ENCODE data around the gene SMYD3.

Gene SMYD3

DNA sequence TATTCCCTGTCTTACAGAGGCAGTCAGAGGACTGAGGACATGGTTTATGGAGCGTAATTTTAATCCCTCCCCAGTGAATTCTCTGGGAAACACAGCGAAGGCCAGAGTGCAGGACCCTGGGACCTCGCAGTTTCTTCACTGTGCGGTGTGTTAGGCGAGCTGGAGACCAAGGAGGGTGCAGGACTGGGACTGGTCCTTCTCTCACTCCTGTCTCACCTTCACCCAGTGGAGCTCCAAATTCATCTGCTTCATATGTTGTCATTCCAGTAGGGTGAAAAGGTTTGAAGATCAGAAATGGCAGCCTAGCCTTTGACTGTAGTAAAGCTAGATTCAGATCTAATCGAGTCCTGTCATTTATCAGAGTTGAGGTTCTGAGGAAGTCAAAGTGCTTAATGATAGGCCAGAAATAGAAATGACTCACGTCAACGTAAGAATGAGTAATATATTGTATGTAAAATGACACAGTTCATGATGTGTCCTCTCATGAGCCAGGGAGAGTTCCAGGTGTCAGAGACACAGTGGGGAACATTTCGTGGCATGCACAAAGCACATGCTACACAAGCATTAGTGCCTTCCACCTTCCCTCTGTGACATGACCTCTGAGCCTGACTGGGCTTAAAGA, 647.5 kb downstream of the SMYD3 start:
- peak; percentile 78 to 88 for ATAC-seq

DNA sequence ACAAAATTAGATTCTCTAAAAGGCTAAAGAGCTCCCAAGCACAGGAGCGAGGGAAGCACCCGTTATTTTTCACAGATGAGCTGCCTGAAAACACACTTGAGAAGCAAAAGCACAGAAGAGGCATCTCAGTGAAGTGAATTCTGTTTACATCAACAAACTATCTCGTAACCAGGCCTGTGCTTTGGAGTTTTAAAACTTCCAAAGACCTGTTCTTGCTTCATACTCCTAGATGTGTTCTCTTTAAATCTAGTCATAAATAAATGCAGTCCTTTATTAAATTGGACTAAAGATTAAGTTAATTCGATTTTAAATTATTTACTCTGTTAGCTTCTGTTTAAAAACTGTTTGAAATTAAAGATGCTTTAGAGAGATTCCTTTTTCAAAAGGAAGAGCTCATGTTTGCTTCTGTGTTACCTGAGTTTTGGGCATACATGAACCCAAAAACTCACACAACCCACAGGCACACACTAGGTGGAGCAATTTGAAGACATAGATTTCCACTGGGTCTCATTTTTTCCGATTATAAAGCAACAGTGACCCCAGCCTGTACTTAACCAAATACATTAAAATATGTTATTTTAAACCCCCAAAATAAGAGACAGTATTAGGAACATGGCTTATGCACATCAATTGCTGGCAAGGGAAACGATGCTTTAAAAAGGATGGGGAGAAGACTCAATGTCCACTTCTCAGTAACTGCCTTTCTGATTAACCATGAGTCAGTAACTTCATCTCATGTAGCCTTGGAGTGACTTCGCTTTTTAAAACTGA, 648.2 kb downstream of the SMYD3 start:
- ATAC-seq: no peak

DNA sequence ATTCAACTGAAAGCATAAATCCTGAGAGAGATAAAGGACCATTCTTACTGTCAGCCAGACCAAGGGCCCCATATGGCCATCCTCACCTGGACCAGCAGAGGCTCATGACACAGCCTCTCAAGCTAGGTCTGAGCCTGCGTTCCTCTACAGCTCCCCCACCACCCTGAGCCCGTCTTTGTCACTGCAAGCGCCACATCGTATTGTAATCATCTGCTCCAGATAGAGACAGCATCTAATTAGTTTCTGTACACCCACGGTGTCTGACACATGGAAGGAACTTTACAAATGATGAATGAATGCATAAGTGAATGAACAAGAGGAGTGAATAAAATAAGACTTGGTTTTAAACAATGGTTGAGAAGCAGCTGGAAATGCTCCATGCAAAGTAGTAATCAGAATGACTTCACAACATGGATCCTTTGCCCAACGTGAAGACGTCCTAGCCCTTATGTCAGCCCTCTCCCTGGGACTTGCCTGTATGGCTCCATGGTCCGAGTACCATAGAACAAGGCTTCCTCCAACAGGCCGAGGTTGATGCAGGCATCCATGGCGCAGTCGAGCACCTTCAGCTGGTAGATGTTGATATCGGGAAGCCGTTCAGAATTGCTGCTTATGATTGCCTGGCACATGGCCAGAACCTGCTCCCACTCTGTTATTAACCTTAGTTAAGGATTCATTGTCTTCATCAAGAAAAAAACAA, 648.9 kb downstream of the SMYD3 start:
- no peak for ATAC-seq

DNA sequence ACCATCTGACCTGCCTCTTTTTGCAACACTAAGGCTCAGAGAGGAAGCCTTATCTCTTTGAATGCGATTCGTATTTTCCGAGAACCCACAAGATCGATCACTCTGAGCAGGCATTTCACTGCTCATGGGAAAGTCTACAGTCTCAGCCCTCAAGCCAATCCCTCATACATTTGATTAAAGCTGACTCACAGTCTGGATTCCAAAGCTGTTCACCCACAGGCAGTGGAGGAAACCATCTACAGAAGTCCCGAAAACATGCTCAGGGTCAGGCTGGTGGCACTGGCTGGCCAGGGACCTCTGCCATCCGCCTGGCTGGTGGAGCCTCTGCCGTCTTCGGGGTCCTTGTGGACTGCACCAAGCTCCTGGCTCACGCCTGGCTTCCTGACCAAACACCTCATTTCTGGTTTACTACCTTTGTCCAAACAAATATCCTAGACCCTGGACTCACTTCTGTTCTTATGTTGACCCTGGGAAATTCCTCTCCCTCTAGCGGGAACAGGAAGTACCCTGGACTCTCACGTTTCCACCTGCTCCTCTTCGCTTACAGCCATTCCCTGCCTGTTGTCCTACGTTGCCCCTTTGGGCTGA, 650.0 kb downstream of the SMYD3 start:
- ATAC-seq: no peak

DNA sequence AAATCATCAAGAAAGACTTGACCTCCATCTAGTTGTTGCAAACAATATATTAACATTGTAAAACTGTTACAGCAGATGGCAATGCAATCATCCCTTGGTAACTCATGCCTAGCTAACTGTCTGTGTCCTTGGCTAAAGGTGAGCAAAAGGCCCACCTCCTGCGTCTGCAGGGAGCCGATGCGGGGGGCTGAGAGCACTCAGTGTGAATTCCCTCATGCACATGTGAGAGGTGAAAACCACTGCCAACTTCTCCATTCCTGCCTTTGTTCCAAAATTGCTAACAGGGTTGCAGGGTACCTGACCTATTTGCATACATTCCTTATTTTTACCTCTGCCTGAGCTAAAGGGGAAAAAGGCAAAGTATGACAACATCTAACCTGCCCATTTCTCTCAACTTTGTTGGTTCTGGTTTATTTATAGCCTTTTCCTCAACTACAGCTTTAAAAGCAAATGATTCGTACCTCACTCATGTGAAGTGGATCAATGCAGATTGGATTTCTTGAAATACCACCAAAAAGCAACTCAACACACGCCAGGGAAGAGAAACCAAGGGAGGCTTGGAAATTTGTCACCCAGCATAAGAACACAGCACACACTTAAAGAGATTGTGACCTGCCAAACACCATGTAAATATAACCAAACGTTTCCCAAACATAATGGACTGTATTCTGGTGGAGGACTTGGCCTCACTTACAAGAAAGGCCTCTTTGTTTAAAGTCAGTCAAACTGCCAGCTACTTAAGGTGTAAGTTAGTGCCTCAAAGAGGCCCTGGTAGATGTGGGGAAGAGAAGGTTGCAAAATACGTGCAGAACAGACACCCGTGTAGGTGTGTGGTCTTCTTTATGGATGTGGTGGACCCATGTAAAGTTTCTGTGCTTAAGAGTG, 651.0 kb downstream of the SMYD3 start:
- ATAC-seq: no peak

DNA sequence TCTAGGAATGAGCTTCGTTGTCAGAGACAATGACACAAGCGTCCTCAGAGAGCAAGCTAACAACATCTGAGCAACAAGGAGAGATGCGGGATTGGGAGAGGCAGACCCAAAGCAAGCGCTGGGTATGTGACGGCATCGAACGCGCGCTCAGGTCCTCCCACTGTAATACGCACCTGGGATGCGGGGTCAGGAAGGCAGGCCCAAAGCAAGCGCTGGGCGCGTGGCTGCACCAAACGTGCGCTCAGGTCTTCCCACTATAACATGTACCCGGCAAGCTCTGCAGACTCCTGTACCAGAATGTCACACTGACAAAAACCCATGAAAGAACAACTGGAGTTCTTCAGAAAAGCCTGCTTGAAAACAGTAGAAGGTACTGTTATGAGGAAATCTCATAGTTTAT, 653.8 kb downstream of the SMYD3 start:
- no peak for ATAC-seq

DNA sequence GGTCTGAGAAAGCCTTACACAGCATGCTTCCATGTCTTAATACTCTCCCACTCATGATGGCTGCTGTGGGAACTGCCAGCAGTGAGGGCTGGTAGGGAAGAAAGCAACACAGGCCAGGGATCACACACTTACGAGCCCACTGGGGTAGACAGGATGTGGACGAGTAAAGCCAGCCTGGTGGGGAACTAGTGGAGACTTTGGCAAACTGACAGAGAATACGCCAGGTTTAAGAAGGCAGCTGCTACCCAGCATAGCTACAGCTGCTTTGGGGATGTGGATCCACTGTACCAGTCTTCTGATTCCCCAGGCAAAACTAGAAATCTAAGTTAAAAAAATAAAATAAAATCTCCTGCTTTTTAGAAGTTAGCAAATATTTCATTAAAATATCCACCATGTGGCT, 664.0 kb downstream of the SMYD3 start:
- no peak for ATAC-seq

DNA sequence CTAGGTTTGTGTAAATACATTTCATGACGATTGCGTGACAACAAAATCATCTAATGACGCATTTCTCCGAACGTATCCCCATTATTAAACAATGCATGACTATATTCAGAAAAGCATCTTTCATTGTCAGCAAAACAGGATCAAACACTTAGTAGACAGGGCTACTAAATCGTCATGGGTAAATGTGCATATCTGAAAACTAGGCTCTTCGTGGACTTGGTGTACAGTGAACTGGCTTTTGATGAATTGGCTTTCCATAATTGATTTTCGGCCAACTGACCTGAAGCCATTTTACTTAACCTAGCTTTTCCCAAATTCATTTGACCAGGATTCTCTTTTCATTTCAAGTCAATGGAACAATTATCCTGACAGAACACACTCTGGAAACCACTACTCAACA, 665.0 kb downstream of the SMYD3 start:
- no peak for ATAC-seq

DNA sequence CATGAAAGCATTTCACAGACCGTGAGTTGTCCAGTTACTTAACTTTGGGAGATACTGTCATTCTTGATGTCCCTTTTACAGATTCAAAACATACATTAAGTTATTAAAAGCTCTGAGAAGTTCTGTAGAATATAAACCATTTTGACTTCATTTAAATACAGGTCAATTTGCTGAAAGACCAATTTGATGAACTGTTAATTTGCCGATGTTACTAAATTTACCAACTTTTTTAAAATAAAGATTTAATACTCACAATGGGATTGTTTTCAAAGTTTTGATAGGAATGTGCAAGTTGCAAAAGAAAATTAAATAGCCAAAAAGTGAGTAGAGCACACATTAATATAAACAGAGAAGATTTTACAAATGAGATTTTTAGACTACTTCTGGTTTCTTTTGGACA, 666.1 kb downstream of the SMYD3 start:
- ATAC-seq: no peak

DNA sequence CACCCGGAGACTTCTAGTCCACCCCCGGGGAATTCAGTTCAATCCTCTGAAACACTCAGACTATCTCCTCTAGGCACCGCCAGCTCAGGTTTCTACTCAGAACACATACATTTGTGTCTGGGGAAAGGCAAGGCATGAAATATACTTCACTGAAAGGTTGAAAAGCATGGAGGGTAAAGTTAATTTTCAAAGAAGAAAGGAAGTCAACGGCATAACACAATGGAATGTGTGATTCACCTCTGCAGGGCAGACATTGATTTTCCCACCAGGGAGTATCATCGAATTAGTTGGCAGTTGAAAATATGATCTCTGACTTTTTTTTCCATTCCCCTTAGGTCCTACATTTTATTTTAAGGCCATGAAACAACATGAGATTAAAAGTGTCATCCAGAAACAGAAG, 669.4 kb downstream of the SMYD3 start:
- ATAC-seq: no peak

DNA sequence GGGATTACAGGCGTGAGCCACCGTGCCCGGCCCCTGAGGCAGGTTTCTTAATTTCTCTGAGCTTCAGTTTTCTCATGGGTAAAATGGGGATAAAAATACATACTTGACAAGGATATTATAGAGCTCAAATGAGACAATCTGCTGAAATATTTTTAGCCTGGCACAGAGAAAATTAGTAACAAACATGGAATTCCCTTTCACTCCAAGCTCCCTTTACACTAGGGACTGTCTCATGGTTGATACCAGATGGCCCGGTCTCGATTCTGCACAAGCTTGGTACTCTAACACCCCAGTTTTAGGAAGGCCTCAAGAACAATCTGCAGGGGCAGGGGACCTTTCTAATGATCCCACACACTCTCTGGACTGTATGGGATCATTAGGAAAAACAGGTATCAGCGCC, 671.7 kb downstream of the SMYD3 start:
- no peak for ATAC-seq

DNA sequence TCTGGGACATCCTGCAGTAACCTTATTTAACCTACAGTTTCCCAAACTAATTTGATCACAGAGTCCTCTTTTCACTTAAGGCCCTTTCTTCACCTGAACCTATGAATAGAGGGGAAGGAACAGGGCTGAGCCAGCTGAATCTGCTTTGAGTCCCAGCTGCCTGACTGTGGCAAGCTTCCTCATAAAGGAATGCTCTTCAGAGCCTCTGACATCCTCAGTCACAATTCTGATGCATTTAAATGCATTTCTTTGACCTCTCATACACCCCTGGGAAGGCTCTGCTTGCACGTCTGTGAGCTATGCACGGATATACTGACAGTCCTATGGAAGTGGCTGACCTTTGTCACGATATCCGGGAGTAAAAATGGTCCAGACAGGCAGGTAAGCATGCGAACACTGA, 673.1 kb downstream of the SMYD3 start:
- ATAC-seq: no peak

DNA sequence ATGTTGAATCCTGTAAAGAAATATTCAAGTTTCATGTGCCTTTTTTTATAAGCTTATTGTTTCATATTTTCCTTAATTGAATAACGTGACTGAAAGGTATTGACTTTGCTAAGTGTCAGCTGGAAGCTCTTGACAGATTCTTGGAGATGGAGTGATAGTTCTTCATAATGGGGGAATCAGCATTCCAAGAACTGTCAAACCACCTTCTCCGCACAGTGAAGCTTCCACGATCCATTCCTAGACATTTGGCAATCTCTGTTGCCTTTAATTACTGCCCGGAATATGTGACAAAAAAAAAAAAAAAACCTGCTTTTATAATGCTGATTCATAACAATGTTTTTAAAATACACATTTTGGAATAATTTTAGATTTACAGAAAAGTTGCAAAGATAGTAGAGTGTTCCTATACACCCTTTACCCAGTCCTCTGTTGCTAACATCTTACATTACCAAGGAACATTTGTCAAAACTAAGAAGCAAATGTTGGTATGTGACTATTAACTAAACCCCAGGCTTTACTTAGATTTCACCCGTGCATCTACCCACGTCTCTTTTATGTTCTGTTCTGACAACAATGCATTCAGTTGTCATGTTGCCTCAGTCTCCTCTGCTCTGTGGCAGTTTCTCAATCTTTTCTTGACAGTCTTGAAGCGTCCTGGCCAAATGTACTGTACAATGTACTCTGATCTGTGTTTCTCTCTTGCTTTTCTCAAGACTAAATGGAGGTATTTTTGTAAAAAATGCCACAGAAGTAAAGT, 674.1 kb downstream of the SMYD3 start:
- ATAC-seq: no peak

DNA sequence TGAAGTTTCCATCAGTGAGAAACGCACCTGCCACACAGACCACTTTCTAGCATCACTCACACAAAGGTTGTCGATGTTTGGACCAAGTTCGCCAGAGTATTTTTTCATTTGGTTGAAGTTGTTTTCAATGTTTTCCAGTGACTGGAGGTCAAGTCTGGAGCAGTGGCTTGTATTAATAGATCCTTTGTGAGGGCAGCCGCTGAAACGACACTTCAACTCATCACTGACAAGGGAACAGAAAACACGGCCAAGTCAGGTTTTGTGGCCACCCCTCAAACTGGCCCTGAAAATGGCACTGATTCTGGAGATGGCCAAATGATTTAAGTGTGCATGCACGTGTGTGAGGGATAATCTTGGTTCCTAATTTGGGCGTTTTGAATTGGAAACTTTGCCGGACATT, 675.6 kb downstream of the SMYD3 start:
- ATAC-seq: no peak

DNA sequence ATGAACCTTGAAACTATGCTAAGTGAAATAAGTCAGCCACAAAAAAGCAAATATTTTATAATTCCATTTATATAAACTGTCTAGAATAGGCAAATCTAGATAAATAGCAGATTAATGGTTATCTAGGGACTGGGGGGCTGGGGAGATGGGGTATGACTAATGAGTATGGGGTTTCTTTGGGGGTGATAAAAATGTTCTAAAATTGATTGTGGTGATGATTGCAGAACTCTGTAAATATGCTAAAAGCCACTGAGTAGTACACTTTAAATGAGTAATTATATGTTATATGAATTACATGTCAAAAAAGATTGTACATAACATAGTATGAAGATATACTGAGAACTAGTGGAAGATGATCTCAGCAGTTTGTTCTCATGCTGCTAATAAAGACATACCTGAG, 677.3 kb downstream of the SMYD3 start:
- no peak for ATAC-seq

DNA sequence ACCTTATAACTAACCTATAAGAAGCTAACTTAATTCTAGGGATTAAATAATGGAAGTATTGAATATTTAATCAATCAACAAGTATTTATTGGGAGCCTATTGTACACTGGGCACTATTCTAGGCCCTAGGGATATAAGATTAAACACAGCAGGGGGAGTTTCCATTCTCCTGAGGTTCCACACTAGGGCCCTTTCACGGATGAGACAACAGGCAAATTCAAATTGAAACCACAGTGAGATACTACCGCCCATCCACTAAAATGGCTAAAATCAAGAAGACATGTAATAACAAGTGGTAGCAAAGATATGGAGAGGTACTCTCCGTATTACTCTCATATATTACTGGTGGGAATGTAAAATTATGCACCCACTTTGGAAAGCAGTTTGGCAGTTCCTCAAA, 677.9 kb downstream of the SMYD3 start:
- no peak for ATAC-seq

DNA sequence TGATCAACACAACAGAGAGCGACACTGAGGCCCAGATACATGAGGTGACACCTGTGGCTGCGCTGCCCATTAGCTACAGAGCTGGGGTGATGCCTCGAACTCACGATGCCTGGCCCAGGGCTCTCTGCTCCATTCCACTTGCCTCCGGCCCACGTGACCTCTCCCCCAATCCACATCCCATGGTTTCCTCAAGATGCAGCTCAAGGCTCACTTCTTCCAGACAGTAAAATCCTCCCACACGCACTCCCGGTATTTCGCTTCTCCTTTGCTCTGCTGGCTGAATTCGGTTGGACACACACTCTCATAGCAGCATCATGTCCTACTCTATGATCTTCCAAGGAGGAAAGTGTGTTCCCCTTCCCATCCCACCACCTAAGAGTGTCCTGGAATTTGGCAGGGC, 679.8 kb downstream of the SMYD3 start:
- no peak for ATAC-seq

DNA sequence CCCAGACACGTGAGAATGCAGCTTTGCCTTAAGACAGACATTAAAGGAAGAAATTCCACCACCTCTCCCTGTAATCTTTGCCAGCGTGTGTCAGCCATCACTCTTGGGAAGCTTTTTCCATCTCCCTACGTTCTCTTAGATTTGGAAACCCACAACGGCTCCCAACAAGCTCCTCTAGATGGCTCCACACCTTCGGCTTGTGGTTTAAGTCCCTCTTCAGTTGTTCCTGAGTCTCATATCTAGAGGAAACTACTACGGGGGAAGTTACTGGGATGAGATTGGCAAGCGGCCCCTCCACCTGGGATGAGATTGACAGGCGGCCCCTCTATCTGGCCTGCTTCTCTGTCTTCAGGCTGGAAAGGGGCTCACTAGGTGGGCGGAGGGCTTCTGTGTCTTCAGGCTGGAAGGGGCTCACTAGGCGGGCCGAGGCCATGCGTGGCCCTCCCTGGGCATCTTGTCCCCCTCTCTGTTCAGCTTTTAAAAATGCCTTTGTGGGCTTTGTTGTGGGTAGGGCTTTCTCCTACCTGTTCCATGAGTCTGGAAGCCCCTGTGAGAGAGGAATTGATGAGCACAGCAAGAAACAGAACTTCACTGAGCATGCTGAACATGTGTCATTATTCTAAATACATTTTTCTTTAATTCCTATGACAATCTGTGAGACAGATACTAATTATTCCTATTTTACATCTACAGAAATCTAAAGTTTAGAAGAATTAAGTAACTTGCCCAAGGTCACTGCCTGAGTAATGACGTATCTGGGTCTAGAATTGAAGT, 681.8 kb downstream of the SMYD3 start:
- ATAC-seq: no peak

DNA sequence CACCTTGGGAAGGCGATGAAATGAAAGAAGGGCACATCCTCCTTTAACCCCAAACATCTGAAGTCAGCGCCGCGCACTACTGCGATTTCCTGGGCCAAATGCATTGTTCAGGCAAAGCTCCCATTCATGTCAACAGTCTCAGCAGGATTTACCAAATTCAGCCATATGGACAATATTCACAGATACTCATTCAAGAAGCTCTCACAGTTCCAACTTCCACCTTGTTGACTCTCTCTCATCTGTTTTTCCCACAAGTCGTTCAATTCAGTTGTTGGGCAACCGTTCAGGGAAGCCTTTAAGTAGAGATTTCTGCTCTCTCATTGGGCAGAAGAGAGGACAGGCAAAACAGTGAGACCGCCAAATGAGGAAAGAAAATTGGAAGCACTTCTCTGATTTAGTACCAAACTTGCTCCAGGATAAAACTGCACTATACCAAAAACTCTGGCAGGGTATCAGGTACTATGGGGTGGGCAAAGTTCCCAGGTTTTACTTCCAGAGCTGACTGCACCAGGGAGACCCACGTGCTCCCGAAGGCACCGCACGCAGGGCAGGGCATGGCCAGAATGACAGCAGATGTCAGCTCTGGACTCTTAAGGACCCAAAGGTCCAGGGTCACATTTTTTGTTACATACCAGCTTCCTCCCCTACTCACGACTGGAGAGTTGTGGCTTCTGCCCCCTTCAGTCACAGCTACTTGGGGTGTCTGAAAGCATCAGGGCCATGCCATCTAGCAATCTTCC, 683.5 kb downstream of the SMYD3 start:
- no peak for ATAC-seq

DNA sequence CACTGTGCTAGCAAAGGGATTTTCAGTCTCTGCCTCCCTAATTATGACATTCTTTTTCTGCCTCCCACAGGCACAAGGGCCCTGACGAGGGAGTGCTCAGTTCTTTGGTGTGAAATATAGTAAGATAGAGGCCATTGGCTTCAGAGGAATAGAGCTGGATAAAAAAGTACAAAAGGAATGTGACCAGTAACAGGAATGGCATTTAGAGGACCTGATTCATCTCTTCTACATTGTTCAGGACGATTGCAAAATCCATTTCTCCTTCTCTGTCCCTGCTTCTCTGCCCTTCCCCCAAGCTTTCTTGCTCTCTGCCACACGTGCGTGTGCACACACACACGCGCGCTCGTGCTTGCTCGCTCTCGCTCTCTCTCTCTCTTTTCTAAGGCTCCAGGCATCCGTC, 684.1 kb downstream of the SMYD3 start:
- ATAC-seq: no peak
